ENCODE data around the gene LIPC.

Gene LIPC

GRCh38 chr15:58522391-58522790, 90.6 kb downstream of the LIPC start:
- no peak for DNase-seq

GRCh38 chr15:58522865-58523264, 91.1 kb downstream of the LIPC start:
- DNase-seq = no peak

- DNase-seq = no peak
These were observed 91.8 kb downstream of the LIPC start for GRCh38 chr15:58523634-58524033.

- DNase-seq = no peak
These were observed 92.5 kb downstream of the LIPC start for GRCh38 chr15:58524247-58524646.

- DNase-seq = no peak
These were observed 94.2 kb downstream of the LIPC start for GRCh38 chr15:58525991-58526421.

GRCh38 chr15:58526647-58527192, 94.9 kb downstream of the LIPC start:
- no peak for DNase-seq

- DNase-seq = no peak
These were observed 95.9 kb downstream of the LIPC start for GRCh38 chr15:58527573-58528187.

- DNase-seq = no peak
These were observed 96.5 kb downstream of the LIPC start for GRCh38 chr15:58528188-58528870.

- no peak for DNase-seq
These were observed 97.2 kb downstream of the LIPC start for GRCh38 chr15:58529041-58529440.

GRCh38 chr15:58530056-58530590, 98.3 kb downstream of the LIPC start:
- no peak for DNase-seq

- DNase-seq = no peak
These were observed 100.3 kb downstream of the LIPC start for GRCh38 chr15:58532126-58532525.

GRCh38 chr15:58534556-58534955, 102.8 kb downstream of the LIPC start:
- no peak for DNase-seq

- peak; percentile 40 for DNase-seq
These were observed 103.5 kb downstream of the LIPC start for GRCh38 chr15:58535337-58535736.

GRCh38 chr15:58535894-58536293, 104.1 kb downstream of the LIPC start:
- peak; percentile 40 for DNase-seq

GRCh38 chr15:58536414-58536813, 104.6 kb downstream of the LIPC start:
- DNase-seq = no peak

GRCh38 chr15:58537033-58537432, 105.2 kb downstream of the LIPC start:
- DNase-seq = no peak

GRCh38 chr15:58538225-58538727, 106.5 kb downstream of the LIPC start:
- DNase-seq = no peak

GRCh38 chr15:58538901-58539300, 107.1 kb downstream of the LIPC start:
- DNase-seq = no peak

- DNase-seq = no peak
These were observed 107.8 kb downstream of the LIPC start for GRCh38 chr15:58539548-58539947.

- DNase-seq = no peak
These were observed 109.8 kb downstream of the LIPC start for GRCh38 chr15:58541410-58542087.

GRCh38 chr15:58543664-58544335, 112.0 kb downstream of the LIPC start:
- no peak for DNase-seq

- DNase-seq = no peak
These were observed 113.0 kb downstream of the LIPC start for GRCh38 chr15:58544756-58545155.

Data from NCI-H1092 treated with DMSO at 0.1 percent for 48 hours (cell line).